MM.1S (cell line): Measurements from ENCODE around the gene TRPV5.
A peak's percentile ranks its signal among the peaks of the same experiment; 100 is the strongest.

Source experiments
- DNase-seq: peaks from one replicate; pipeline ENCODE4 v3.0.0-alpha.2; 2015
- H2AFZ ChIP-seq: fragments of 300-600 bp; sonication (generic); 2 replicates; pipeline ENCODE4 v1.6.0; 2016; ENCODE audit warnings: antibody characterized with exemption, low read length
- H3F3A ChIP-seq: fragments of 300-600 bp; sonication (generic); 2 replicates; pipeline ENCODE4 v1.6.1; 2016; ENCODE audit warnings: mild to moderate bottlenecking, antibody characterized with exemption, low read length, moderate library complexity, mixed read lengths; ENCODE audit not compliant: insufficient read depth
- H3K27ac ChIP-seq: fragments of 300-600 bp; sonication (generic); 2 replicates; pipeline ENCODE4 v1.5.1; 2016; ENCODE audit warnings: mild to moderate bottlenecking, low read length
- H3K27me3 ChIP-seq: fragments of 300-600 bp; sonication (generic); replicated peaks from 2 replicates; pipeline ENCODE4 v1.6.0; 2016; ENCODE audit warnings: low read length; ENCODE audit not compliant: insufficient read depth
- H3K36me3 ChIP-seq: fragments of 300-600 bp; sonication (generic); replicated peaks from 2 replicates; pipeline ENCODE4 v1.6.1; 2016; ENCODE audit warnings: mild to moderate bottlenecking, low read length, mixed read lengths; ENCODE audit not compliant: insufficient read depth
- H3K4me1 ChIP-seq: fragments of 300-600 bp; sonication (generic); 2 replicates; pipeline ENCODE4 v1.6.1; 2016; ENCODE audit warnings: low read length, mixed read lengths
- H3K4me2 ChIP-seq: fragments of 300-600 bp; sonication (generic); 2 replicates; pipeline ENCODE4 v1.6.0; 2016; ENCODE audit warnings: low read depth, low read length
- H3K4me3 ChIP-seq: fragments of 300-600 bp; sonication (generic); 2 replicates; pipeline ENCODE4 v1.5.1; 2016; ENCODE audit warnings: low read length, mixed read lengths
- H3K79me2 ChIP-seq: fragments of 300-600 bp; sonication (generic); 2 replicates; pipeline ENCODE4 v1.6.1; 2016; ENCODE audit warnings: mixed run types, low read length, mixed read lengths
- H3K9ac ChIP-seq: fragments of 300-600 bp; sonication (generic); 2 replicates; pipeline ENCODE4 v1.6.1; 2016; ENCODE audit warnings: low read length, mixed read lengths
- H3K9me2 ChIP-seq: fragments of 300-600 bp; sonication (generic); replicated peaks from 2 replicates; pipeline ENCODE4 v1.6.1; 2016; ENCODE audit warnings: mild to moderate bottlenecking, low read length, mixed read lengths; ENCODE audit not compliant: insufficient read depth
- H3K9me3 ChIP-seq: fragments of 300-600 bp; sonication (generic); replicated peaks from 2 replicates; pipeline ENCODE4 v1.6.1; 2016; ENCODE audit warnings: mild to moderate bottlenecking, low read length, mixed read lengths; ENCODE audit not compliant: insufficient read depth
- H4K20me1 ChIP-seq: fragments of 300-600 bp; sonication (generic); 2 replicates; pipeline ENCODE4 v1.6.1; 2016; ENCODE audit warnings: mild to moderate bottlenecking, low read length, moderate library complexity, mixed read lengths; ENCODE audit not compliant: insufficient read depth
- EZH2 ChIP-seq: fragments of 300-600 bp; sonication (generic); optimal IDR thresholded peaks from 2 replicates; pipeline ENCODE3; 2017; ENCODE audit warnings: low read depth, mild to moderate bottlenecking, antibody characterized with exemption, low read length, mixed read lengths
- EZH2phosphoT487 ChIP-seq: fragments of 300-600 bp; sonication (generic); IDR thresholded peaks from 2 replicates; pipeline ENCODE4 v1.6.1; 2018; ENCODE audit warnings: antibody characterized with exemption, low read length
- TF ChIP-seq, protein P1 (sequence below): fragments of 300-600 bp; sonication (generic); IDR thresholded peaks from 2 replicates; pipeline ENCODE4 v1.5.1; 2016; ENCODE audit warnings: antibody characterized with exemption, low read length, mixed read lengths

The TRPV5 gene

GRCh38 chr7:142867097-142867378, 66.5 kb downstream of the TRPV5 start:
- Histone ChIP-seq H3K4me3 (no peak overlapping the region), H3K9ac (no peak overlapping the region), H3K4me1 (no peaks in the 10 kb centered on the region), H3F3A (no peaks in the 10 kb centered on the region), H4K20me1 (no peaks in the 10 kb centered on the region), H3K27ac (no peak overlapping the region), H3K27me3 (peaks cover 53% of the 10 kb centered on the region), H3K9me2 (no peaks in the 10 kb centered on the region), H3K79me2 (no peaks in the 10 kb centered on the region), H3K9me3 (no peaks in the 10 kb centered on the region), H2AFZ (no peak overlapping the region), H3K4me2 (no peak overlapping the region), H3K36me3 (no peaks in the 10 kb centered on the region)
- DNase-seq: no peak
- TF ChIP-seq, protein P1, sequence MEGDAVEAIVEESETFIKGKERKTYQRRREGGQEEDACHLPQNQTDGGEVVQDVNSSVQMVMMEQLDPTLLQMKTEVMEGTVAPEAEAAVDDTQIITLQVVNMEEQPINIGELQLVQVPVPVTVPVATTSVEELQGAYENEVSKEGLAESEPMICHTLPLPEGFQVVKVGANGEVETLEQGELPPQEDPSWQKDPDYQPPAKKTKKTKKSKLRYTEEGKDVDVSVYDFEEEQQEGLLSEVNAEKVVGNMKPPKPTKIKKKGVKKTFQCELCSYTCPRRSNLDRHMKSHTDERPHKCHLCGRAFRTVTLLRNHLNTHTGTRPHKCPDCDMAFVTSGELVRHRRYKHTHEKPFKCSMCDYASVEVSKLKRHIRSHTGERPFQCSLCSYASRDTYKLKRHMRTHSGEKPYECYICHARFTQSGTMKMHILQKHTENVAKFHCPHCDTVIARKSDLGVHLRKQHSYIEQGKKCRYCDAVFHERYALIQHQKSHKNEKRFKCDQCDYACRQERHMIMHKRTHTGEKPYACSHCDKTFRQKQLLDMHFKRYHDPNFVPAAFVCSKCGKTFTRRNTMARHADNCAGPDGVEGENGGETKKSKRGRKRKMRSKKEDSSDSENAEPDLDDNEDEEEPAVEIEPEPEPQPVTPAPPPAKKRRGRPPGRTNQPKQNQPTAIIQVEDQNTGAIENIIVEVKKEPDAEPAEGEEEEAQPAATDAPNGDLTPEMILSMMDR: no peak
- TF ChIP-seq EZH2phosphoT487 (no peak), EZH2 (no peak)

DNA sequence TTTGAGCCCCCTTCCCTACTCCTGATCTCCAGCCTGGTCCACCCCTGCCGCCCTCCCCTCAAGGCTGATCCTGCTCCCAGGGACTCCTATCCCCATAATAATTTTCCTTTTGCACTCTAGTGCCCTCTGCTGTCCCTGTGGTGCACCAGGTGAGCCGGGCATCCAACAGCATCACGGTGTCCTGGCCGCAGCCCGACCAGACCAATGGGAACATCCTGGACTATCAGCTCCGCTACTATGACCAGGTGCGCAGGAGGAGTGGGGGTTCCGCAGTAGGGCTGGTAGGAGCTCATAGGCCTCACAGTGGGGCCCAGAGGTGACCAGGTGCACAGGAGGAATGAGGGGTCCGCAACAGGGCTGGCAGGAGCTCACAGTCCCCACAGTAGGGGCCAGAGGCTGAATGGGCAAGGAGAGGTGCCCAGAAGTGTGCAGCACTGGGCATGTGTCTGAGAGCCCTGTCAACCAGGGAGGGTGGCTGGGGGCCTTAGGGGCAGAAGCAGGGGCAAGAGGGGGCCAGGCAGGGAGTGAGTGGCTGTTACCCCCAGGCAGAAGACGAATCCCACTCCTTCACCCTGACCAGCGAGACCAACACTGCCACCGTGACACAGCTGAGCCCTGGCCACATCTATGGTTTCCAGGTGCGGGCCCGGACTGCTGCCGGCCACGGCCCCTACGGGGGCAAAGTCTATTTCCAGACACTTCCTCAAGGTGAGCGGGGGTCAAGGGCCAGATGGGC, 67.0 kb downstream of the TRPV5 start:
- peak; percentile 30 for DNase-seq
- H3K27me3 ChIP-seq: peaks cover 48% of the 10 kb centered on the region
- no peaks in the 10 kb centered on the region for H3K4me1 ChIP-seq

GRCh38 chr7:142865766-142866165, 67.8 kb downstream of the TRPV5 start:
- H3K4me3 ChIP-seq: no peak overlapping the region
- TF ChIP-seq EZH2phosphoT487: no peak
- TF ChIP-seq, protein P1: no peak
- no peak for TF ChIP-seq EZH2
- no peak overlapping the region for H3K27ac ChIP-seq

More for the DNA sequence above, 67.0 kb downstream of the TRPV5 start:
- no peaks in the 10 kb centered on the region for H3K79me2 ChIP-seq
- H3F3A ChIP-seq: no peaks in the 10 kb centered on the region
- H3K4me3 ChIP-seq: no peak overlapping the region
- no peak overlapping the region for H3K4me2 ChIP-seq
- H4K20me1 ChIP-seq: no peaks in the 10 kb centered on the region
- H3K36me3 ChIP-seq: no peaks in the 10 kb centered on the region
- H3K27ac ChIP-seq: no peak overlapping the region
- H3K9me3 ChIP-seq: no peaks in the 10 kb centered on the region
- H3K9ac ChIP-seq: no peak overlapping the region
- no peak for TF ChIP-seq EZH2phosphoT487
- TF ChIP-seq, protein P1: peak; percentile 93
- H3K9me2 ChIP-seq: no peaks in the 10 kb centered on the region
- H2AFZ ChIP-seq: no peak overlapping the region

More at GRCh38 chr7:142865766-142866165, 67.8 kb downstream of the TRPV5 start:
- no peak for DNase-seq
- H3K4me2 ChIP-seq: no peak overlapping the region
- H3K79me2 ChIP-seq: no peaks in the 10 kb centered on the region
- H3K4me1 ChIP-seq: no peaks in the 10 kb centered on the region
- no peaks in the 10 kb centered on the region for H3F3A ChIP-seq
- H3K36me3 ChIP-seq: no peaks in the 10 kb centered on the region
- no peaks in the 10 kb centered on the region for H4K20me1 ChIP-seq
- no peaks in the 10 kb centered on the region for H3K9me2 ChIP-seq
- H3K9ac ChIP-seq: no peak overlapping the region
- H2AFZ ChIP-seq: no peak overlapping the region
- no peaks in the 10 kb centered on the region for H3K9me3 ChIP-seq
- H3K27me3 ChIP-seq: peaks cover 44% of the 10 kb centered on the region
